ENCODE data around the gene ZDHHC14.

ZDHHC14 gene

DNA sequence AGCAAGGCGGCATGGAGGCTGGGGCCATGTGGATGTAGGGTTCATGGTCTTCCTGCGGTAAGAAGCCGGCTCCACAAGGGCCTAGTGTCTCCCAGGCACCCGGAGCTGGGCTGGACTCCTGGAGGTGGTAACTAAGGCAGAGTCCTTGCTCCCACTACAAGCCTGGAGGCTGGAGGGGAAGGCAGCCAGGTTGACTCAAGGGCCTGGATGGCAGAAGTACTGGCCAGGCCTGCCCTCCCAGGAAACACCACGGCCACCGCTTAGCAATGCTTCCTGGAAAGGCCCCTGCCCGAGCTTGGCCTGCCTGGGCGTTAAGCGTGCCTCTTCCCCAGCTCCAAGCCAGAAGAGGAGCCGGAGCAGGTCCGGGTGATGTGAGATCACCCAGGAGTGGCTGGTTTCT is 182.0 kb downstream of the ZDHHC14 start:
- TF ChIP-seq, protein P1, sequence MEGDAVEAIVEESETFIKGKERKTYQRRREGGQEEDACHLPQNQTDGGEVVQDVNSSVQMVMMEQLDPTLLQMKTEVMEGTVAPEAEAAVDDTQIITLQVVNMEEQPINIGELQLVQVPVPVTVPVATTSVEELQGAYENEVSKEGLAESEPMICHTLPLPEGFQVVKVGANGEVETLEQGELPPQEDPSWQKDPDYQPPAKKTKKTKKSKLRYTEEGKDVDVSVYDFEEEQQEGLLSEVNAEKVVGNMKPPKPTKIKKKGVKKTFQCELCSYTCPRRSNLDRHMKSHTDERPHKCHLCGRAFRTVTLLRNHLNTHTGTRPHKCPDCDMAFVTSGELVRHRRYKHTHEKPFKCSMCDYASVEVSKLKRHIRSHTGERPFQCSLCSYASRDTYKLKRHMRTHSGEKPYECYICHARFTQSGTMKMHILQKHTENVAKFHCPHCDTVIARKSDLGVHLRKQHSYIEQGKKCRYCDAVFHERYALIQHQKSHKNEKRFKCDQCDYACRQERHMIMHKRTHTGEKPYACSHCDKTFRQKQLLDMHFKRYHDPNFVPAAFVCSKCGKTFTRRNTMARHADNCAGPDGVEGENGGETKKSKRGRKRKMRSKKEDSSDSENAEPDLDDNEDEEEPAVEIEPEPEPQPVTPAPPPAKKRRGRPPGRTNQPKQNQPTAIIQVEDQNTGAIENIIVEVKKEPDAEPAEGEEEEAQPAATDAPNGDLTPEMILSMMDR (IDR thresholded peaks at IDR 0.05): no peak
- intact Hi-C loops (cut with DNase I; ENCODE audit: low total_unique reads): no loop called here
- no peak overlapping the region for H3K27ac ChIP-seq
- H3K9me3 ChIP-seq: no peaks in the 10 kb centered on the region
- H3K36me3 ChIP-seq: peaks cover 0 to 5% (median 0%) of the 10 kb centered on the region in 3 donors
- no peaks in the 10 kb centered on the region for H3K27me3 ChIP-seq
- peaks cover 0 to 6% (median 0%) of the 10 kb centered on the region in 4 donors for H3K4me1 ChIP-seq
- DNase-seq: peak in 1 of 2 donors; percentile 53
- no peak overlapping the region for H3K4me3 ChIP-seq

DNA sequence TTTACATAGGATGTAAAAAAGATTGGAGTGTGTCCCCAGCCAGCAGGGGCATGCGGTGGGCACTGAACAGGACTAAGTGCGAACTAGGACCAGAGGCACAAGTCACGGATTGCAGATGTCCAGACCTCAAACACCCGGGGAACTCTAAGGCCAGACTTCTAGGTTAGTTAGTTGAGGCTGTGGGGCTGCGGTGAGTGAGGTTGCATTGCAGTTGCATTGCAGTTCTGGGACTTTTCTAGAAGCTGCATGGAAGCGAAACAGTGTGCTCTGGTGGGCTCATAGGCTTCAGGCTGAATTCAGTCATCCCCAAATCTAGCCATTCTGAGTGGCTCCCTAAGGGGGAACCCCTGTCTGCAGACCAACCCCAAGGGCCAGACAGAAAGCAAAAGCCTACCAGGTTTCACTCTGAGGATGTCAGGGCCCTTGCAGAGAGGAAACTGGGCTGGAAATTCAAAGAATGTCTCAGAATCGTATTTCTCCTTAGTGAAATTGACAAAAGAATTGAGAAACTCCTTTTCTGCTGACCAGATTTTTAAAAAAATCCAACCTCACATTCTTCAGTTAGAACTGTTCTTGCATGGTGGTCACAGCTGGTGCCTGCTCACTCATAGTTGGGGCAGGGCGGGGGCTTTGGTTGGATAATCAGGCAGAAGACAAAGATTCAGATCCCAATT is 182.8 kb downstream of the ZDHHC14 start:
- peak in 1 of 2 donors; percentile 39 for DNase-seq
- no peaks in the 10 kb centered on the region for H3K9me3 ChIP-seq
- H3K36me3 ChIP-seq: peaks cover 0 to 5% (median 0%) of the 10 kb centered on the region in 3 donors
- TF ChIP-seq, protein P1 (IDR thresholded peaks at IDR 0.05): no peak
- H3K27me3 ChIP-seq: no peaks in the 10 kb centered on the region
- H3K4me1 ChIP-seq: peaks cover 0 to 6% (median 0%) of the 10 kb centered on the region in 4 donors
- no peak overlapping the region for H3K27ac ChIP-seq
- H3K4me3 ChIP-seq: no peak overlapping the region
- intact Hi-C loops (cut with DNase I; ENCODE audit: low total_unique reads): no loop called here

DNA sequence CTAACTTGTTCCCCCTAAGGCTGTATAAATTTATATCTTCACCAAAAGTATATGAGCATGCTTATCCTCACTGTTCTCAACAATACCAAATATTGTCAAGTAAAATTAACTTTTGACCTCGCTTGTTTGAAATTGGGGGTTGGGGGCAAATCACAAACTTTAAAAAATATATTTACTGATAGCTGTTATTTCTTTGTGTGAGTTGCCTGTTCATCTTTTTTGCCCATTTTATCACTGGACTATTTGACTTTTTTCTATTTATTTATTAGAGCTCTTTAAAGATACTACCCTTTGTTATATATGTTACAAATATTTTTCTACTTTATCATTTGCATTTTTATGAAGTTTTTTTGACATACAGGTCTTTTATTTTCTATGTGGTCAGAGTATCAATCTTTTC is 187.7 kb downstream of the ZDHHC14 start:
- no peaks in the 10 kb centered on the region for H3K36me3 ChIP-seq
- H3K4me3 ChIP-seq: no peak overlapping the region
- intact Hi-C loops (cut with DNase I; ENCODE audit: low total_unique reads): no loop called here
- DNase-seq: no peak
- peaks cover 0 to 6% (median 0%) of the 10 kb centered on the region in 4 donors for H3K4me1 ChIP-seq
- H3K9me3 ChIP-seq: no peaks in the 10 kb centered on the region
- TF ChIP-seq, protein P1 (IDR thresholded peaks at IDR 0.05): no peak
- H3K27me3 ChIP-seq: no peaks in the 10 kb centered on the region
- no peak overlapping the region for H3K27ac ChIP-seq

DNA sequence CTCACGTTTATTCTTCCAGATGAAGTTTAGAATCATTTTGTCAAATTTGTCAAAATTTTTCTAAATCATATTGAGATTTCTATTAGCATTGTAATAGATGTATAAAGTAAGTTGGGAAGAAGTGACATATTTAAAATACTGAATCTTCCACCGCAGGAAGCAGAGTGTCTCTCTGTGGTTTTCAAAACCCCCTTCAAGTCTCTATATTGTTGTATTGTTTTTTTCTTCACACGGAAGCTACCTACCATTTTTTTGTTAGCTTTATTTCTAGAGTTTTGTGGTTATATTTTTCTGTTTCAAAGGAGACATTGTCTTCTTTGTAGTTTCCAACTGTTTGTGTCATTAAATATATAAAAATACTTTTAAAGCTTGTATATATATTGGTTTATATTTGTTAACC is 188.6 kb downstream of the ZDHHC14 start:
- H3K27me3 ChIP-seq: no peaks in the 10 kb centered on the region
- no peak overlapping the region for H3K4me3 ChIP-seq
- no peak for DNase-seq
- H3K9me3 ChIP-seq: no peaks in the 10 kb centered on the region
- H3K27ac ChIP-seq: no peak overlapping the region
- TF ChIP-seq, protein P1 (IDR thresholded peaks at IDR 0.05): no peak
- peaks cover 0 to 6% (median 0%) of the 10 kb centered on the region in 4 donors for H3K4me1 ChIP-seq
- H3K36me3 ChIP-seq: no peaks in the 10 kb centered on the region
- intact Hi-C loops (cut with DNase I; ENCODE audit: low total_unique reads): no loop called here

DNA sequence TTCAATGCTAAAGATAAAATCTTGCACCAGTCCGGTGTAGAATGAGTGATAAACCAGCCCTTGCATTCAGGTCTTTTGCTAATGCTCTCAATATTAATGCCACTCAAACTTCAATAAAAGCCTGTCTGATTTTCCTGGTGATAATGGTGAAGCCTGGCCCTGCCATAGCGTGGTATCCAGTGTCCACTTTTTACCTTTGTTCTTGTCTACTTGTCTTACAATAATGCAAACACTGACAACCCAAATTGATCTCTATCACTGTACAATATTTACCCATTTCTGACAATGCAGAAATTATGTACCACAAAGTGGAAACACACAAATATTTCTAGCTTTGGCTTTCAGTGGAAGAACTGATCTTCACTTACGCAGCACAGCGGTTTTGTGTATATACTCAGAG is 189.1 kb downstream of the ZDHHC14 start:
- no peak for DNase-seq
- H3K27me3 ChIP-seq: no peaks in the 10 kb centered on the region
- no peak overlapping the region for H3K4me3 ChIP-seq
- intact Hi-C loops (cut with DNase I; ENCODE audit: low total_unique reads): no loop called here
- no peak overlapping the region for H3K27ac ChIP-seq
- H3K4me1 ChIP-seq: peaks cover 0 to 6% (median 0%) of the 10 kb centered on the region in 4 donors
- no peaks in the 10 kb centered on the region for H3K36me3 ChIP-seq
- TF ChIP-seq, protein P1 (IDR thresholded peaks at IDR 0.05): no peak
- H3K9me3 ChIP-seq: no peaks in the 10 kb centered on the region

All from tibial artery (tissue), 4 donors.